Naive thymus-derived CD4-positive, alpha-beta T cell (primary cell): ENCODE data around the gene SHISA4. TPM values are rescaled to one million over a fixed set of nuclear protein-coding genes. Genes with fewer than 3 reads are reported as not detected.

ENCODE experiments used
- ATAC-seq: fragments of 150-1000 bp; cut with Tn5 transposase; 2 replicates; pipeline ENCODE4 v1.10.0; 2021; ENCODE audit warnings: mild to moderate bottlenecking, moderate library complexity
- CTCF ChIA-PET: fragments of 350-600 bp; sonication (Branson Sonifier 250); formaldehyde crosslinking; loops from one replicate; lab custom pipeline; 2021; ENCODE audit warnings: antibody characterized with exemption; lab: Charles Lee
- POLR2A ChIA-PET: fragments of 350-600 bp; sonication (Branson Sonifier 250); formaldehyde crosslinking; loops from one replicate; lab custom pipeline; 2021; ENCODE audit warnings: antibody characterized with exemption, inconsistent platforms; lab: Charles Lee
- DNase-seq, 9 donors: peaks; one replicate each; pipeline versions ENCODE4 v3.0.0 to v3.0.0-alpha.2; 2020 to 2022; ENCODE audit warnings: mixed read lengths in 1 of 9
- H3K27ac ChIP-seq: one replicate; pipeline ENCODE4 v1.7.0; 2013; ENCODE audit warnings: mild to moderate bottlenecking, low read depth, low read length, moderate library complexity
- H3K27me3 ChIP-seq, 2 donors: one replicate each; pipeline ENCODE4 v1.7.0; 2013; ENCODE audit warnings: low read length in 2 of 2, mild to moderate bottlenecking in 2 of 2, moderate library complexity in 2 of 2; ENCODE audit not compliant: control insufficient read depth in 2 of 2, insufficient read depth in 2 of 2
- H3K36me3 ChIP-seq, 3 experiments: 1 replicate in 2 of 3; 2 replicates in 1 of 3; pipeline ENCODE4 v1.7.0; 2013; ENCODE audit warnings: low read length in 3 of 3, mild to moderate bottlenecking in 3 of 3, moderate library complexity in 1 of 3; ENCODE audit not compliant: insufficient read depth in 3 of 3, control insufficient read depth in 2 of 3
- H3K4me1 ChIP-seq, 2 donors: one replicate each; pipeline ENCODE4 v1.7.0; 2013; ENCODE audit warnings: low read length in 2 of 2, mild to moderate bottlenecking in 2 of 2, moderate library complexity in 1 of 2; ENCODE audit not compliant: control insufficient read depth in 2 of 2, insufficient read depth in 2 of 2
- H3K4me3 ChIP-seq: 2 replicates; pipeline ENCODE4 v1.7.0; 2013; ENCODE audit warnings: mild to moderate bottlenecking, low read length
- H3K9me3 ChIP-seq, 3 experiments: 1 replicate in 2 of 3; 2 replicates in 1 of 3; pipeline ENCODE4 v1.7.0; 2013; ENCODE audit warnings: low read length in 3 of 3; ENCODE audit not compliant: control insufficient read depth in 2 of 3
- H3K27ac Mint-ChIP-seq, 9 donors: one replicate each; pipeline ENCODE4 v1.8.0; 2020 to 2022; ENCODE audit warnings: mixed read lengths in 9 of 9, mild to moderate bottlenecking in 8 of 9, moderate library complexity in 5 of 9, inconsistent platforms in 2 of 9
- H3K27me3 Mint-ChIP-seq, 5 donors: one replicate each; pipeline ENCODE4 v1.8.0; 2021 to 2022; ENCODE audit warnings: mixed read lengths in 5 of 5, mild to moderate bottlenecking in 1 of 5
- H3K36me3 Mint-ChIP-seq, 5 donors: one replicate each; pipeline ENCODE4 v1.8.0; 2020 to 2022; ENCODE audit warnings: mixed read lengths in 5 of 5, mild to moderate bottlenecking in 3 of 5, inconsistent platforms in 1 of 5
- H3K4me1 Mint-ChIP-seq, 7 donors: one replicate each; pipeline ENCODE4 v1.8.0; 2020 to 2022; ENCODE audit warnings: mixed read lengths in 7 of 7, mild to moderate bottlenecking in 3 of 7, inconsistent platforms in 1 of 7
- H3K4me3 Mint-ChIP-seq, 10 donors: one replicate each; pipeline ENCODE4 v1.8.0; 2020 to 2022; ENCODE audit warnings: mild to moderate bottlenecking in 10 of 10, mixed read lengths in 10 of 10, moderate library complexity in 6 of 10, inconsistent platforms in 2 of 10
- H3K9me3 Mint-ChIP-seq, 11 donors: one replicate each; pipeline ENCODE4 v1.8.0; 2020 to 2022; ENCODE audit warnings: mixed read lengths in 11 of 11, mild to moderate bottlenecking in 4 of 11, inconsistent platforms in 1 of 11, moderate library complexity in 1 of 11
- intact Hi-C, 2 donors: fragments of 100-400 bp; cut with micrococcal nuclease; formaldehyde crosslinking; loops; one replicate each; pipeline ENCODE4 v1.15.1; 2023
- polyA plus RNA-seq, 2 donors: library from polyadenylated mRNA; unstranded; fragments of 300-500 nt; fragmentation: Illumina TruSeq; gene quantifications; one replicate each; pipeline ENCODE4 v1.2.3, GENCODE V29; 2021
- total RNA-seq, 6 experiments: library from RNA in 5 of 6; stranded (reverse) in 5 of 6; gene quantifications; 1 replicate in 5 of 6; 2 replicates in 1 of 6; pipeline ENCODE4 v1.2.3 and lab custom pipeline; 2021 to 2026

Gene SHISA4
- total and polyA plus RNA-seq, 7 experiments from 2014 or later: 0.30 to 1.4 (median 0.66) TPM; not detected in 2

- no peak for ATAC-seq
- intact Hi-C loops: no loop called here
Observed at GRCh38 chr1:201928266-201928665, 39.6 kb downstream of the SHISA4 start.

DNA sequence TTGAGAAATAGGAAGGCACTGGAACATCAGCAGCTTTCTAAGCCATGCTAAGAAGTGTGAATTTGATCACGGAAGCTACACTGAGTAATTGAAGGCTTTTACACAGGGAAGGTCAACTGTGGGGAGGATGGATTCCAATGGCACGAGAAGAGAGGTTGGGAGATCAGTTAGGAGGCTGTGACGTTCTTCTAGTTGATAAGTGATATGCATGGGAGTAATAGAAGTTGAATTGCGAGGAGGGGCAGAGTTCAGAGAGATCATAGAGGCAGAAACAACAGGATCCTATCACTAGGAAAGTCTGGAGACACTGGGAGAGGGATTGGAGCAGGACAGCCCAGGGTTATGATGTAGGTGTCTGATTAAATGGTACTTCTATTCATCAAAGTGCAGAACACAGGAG is 41.4 kb downstream of the SHISA4 start:
- H3K4me3 ChIP-seq: no peak overlapping the region
- Mint-ChIP-seq H3K27me3 (peaks cover 0 to 21% (median 0%) of the 10 kb centered on the region in 5 donors), H3K27ac (no peak overlapping the region), H3K4me1 (no peaks in the 10 kb centered on the region), H3K4me3 (no peak overlapping the region), H3K36me3 (no peaks in the 10 kb centered on the region), H3K9me3 (peaks cover 0 to 1% (median 0%) of the 10 kb centered on the region in 11 donors)
- ChIA-PET POLR2A (no interaction called here), CTCF (no interaction called here)
- no peaks in the 10 kb centered on the region for H3K4me1 ChIP-seq
- no peak for DNase-seq
- intact Hi-C loops: no loop called here
- no peak for ATAC-seq
- H3K36me3 ChIP-seq: no peaks in the 10 kb centered on the region
- H3K27me3 ChIP-seq: no peaks in the 10 kb centered on the region
- H3K27ac ChIP-seq: no peak overlapping the region
- no peaks in the 10 kb centered on the region for H3K9me3 ChIP-seq

More at GRCh38 chr1:201928266-201928665, 39.6 kb downstream of the SHISA4 start:
- Mint-ChIP-seq H3K4me1 (no peaks in the 10 kb centered on the region), H3K4me3 (no peak overlapping the region), H3K27ac (no peak overlapping the region), H3K36me3 (no peaks in the 10 kb centered on the region), H3K27me3 (peaks cover 0 to 13% (median 0%) of the 10 kb centered on the region in 5 donors), H3K9me3 (peaks cover 0 to 2% (median 0%) of the 10 kb centered on the region in 11 donors)
- Histone ChIP-seq H3K4me1 (no peaks in the 10 kb centered on the region), H3K4me3 (no peak overlapping the region), H3K27me3 (no peaks in the 10 kb centered on the region), H3K36me3 (no peaks in the 10 kb centered on the region), H3K9me3 (no peaks in the 10 kb centered on the region), H3K27ac (no peak overlapping the region)
- CTCF ChIA-PET: no interaction called here
- DNase-seq: no peak
- POLR2A ChIA-PET: no interaction called here

DNA sequence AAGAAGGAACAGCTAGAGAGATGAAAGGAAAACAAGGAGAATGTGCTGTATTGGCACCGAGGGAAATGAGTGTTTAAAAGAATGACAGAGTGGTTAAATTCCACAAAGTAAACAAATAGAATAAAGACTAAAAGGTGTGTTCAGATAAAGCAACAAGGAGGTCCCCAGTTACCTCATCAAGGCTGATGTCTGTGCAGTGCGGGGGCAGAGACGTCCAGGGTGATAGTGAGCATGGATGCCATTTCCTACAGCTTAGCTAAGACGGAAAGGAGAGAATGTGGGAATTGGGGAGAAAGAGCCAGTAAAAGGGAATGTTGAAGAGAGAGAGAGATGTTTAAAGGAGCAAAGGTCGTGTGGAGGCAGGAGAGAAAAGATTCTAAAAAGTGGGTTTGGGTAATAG is 42.1 kb downstream of the SHISA4 start:
- Mint-ChIP-seq H3K9me3 (peaks cover 0 to 1% (median 0%) of the 10 kb centered on the region in 11 donors), H3K27ac (no peak overlapping the region), H3K4me3 (no peak overlapping the region), H3K36me3 (no peaks in the 10 kb centered on the region), H3K4me1 (no peaks in the 10 kb centered on the region), H3K27me3 (peaks cover 0 to 17% (median 0%) of the 10 kb centered on the region in 5 donors)
- ChIA-PET POLR2A (no interaction called here), CTCF (no interaction called here)
- DNase-seq (no peak), ATAC-seq (no peak)
- intact Hi-C loops: no loop called here
- H3K9me3 ChIP-seq: no peaks in the 10 kb centered on the region
- no peaks in the 10 kb centered on the region for H3K36me3 ChIP-seq
- no peaks in the 10 kb centered on the region for H3K27me3 ChIP-seq
- no peak overlapping the region for H3K4me3 ChIP-seq
- no peaks in the 10 kb centered on the region for H3K4me1 ChIP-seq
- no peak overlapping the region for H3K27ac ChIP-seq

DNA sequence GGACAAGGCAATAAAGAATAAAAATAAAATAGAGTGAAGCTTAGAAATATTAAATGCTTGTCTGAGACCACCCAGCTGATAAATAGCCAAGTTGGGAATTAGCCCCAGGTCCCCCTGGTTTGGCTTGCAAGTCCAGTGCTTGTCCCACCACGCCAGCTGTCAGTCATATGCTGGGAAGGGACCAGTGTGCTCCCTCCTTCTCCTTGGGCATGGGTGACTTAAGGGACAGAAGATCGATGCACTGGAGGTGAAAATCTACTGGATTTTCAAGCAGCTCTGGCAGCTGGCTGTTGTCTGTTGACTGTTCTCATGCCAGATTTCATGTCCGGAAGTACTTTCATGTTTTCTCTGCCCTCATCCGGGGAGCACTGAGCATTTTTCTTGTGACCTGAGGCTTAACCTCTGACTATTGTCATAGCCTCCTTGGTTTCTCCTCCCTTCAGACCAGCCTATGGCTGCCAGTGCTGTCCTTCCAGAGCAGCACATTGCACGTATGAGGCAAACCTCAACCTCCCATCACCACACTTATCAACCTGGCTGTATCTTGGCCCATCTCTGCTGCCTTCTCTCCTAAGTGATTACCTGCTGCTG is 45.2 kb downstream of the SHISA4 start:
- no peaks in the 10 kb centered on the region for H3K36me3 ChIP-seq
- peak overlapping the region in 1 of 9 donors; percentile 0 for H3K27ac Mint-ChIP-seq
- H3K27ac ChIP-seq: no peak overlapping the region
- intact Hi-C loops: no loop called here
- no peaks in the 10 kb centered on the region for H3K4me1 ChIP-seq
- ATAC-seq: no peak
- no peak for DNase-seq
- ChIA-PET CTCF (interaction anchor here (0.9 kb wide), 1 partner anchor 12 kb away, joined by 3 read pairs; no protein-coding TSS in a partner anchor), POLR2A (no interaction called here)
- peaks cover 0 to 28% (median 6%) of the 10 kb centered on the region in 5 donors for H3K27me3 Mint-ChIP-seq
- no peaks in the 10 kb centered on the region for H3K4me1 Mint-ChIP-seq
- no peaks in the 10 kb centered on the region for H3K36me3 Mint-ChIP-seq
- no peaks in the 10 kb centered on the region for H3K27me3 ChIP-seq
- no peak overlapping the region for H3K4me3 ChIP-seq
- H3K9me3 Mint-ChIP-seq: peaks cover 0 to 1% (median 0%) of the 10 kb centered on the region in 11 donors
- H3K9me3 ChIP-seq: no peaks in the 10 kb centered on the region
- H3K4me3 Mint-ChIP-seq: no peak overlapping the region

DNA sequence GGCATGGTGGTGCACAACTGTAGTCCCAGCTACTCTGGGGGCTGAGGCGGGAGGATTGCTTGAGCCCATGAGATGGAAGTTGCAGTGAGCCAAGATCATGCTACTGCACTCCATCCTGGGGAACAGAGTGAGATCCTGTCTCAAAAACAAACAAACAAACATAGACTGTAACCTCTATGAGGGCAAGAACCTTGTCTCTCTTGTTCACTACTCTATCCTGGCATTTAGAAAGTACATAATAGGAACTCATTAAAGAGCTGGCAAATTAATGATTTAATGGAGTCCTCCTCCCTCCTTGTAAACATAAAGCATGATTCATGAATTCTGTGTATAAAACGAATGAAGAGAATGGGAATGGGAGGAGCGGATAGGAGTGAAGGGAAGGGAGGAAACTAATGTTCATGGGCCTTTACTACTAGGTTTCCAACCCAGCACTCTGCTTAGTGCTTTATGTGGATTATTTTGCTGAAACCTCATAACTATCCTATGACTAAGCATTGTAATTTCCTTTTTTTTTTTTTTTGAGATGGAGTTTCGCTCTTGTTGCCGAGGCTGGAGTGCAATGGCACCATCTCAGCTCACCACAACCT is 49.0 kb downstream of the SHISA4 start:
- Mint-ChIP-seq H3K4me1 (no peaks in the 10 kb centered on the region), H3K36me3 (no peaks in the 10 kb centered on the region), H3K9me3 (no peaks in the 10 kb centered on the region), H3K27me3 (peaks cover 0 to 27% (median 6%) of the 10 kb centered on the region in 5 donors), H3K27ac (no peak overlapping the region), H3K4me3 (no peak overlapping the region)
- no peaks in the 10 kb centered on the region for H3K36me3 ChIP-seq
- H3K9me3 ChIP-seq: no peaks in the 10 kb centered on the region
- CTCF ChIA-PET: interaction anchor here (0.7 kb wide), 2 partner anchors 1329 to 1785 kb away, joined by 3 to 5 read pairs; no protein-coding TSS in a partner anchor
- no peak overlapping the region for H3K27ac ChIP-seq
- POLR2A ChIA-PET: no interaction called here
- intact Hi-C loops: no loop called here
- no peaks in the 10 kb centered on the region for H3K4me1 ChIP-seq
- H3K4me3 ChIP-seq: no peak overlapping the region
- H3K27me3 ChIP-seq: no peaks in the 10 kb centered on the region
- ATAC-seq (no peak), DNase-seq (no peak)

- Mint-ChIP-seq H3K27ac (no peak overlapping the region), H3K4me1 (no peaks in the 10 kb centered on the region), H3K36me3 (no peaks in the 10 kb centered on the region), H3K4me3 (no peak overlapping the region), H3K9me3 (no peaks in the 10 kb centered on the region), H3K27me3 (peaks cover 5 to 33% (median 10%) of the 10 kb centered on the region in 5 donors)
- DNase-seq (no peak), ATAC-seq (no peak)
- Histone ChIP-seq H3K4me3 (no peak overlapping the region), H3K27ac (no peak overlapping the region), H3K27me3 (no peaks in the 10 kb centered on the region), H3K4me1 (no peaks in the 10 kb centered on the region), H3K36me3 (no peaks in the 10 kb centered on the region), H3K9me3 (no peaks in the 10 kb centered on the region)
- intact Hi-C loops: no loop called here
- CTCF ChIA-PET: interaction anchor here (0.7 kb wide), 1 partner anchor 1784 kb away, joined by 5 read pairs; no protein-coding TSS in a partner anchor
- POLR2A ChIA-PET: no interaction called here
Observed at GRCh38 chr1:201938440-201939035, 49.8 kb downstream of the SHISA4 start.
